Stimulated activated CD8-positive, alpha-beta memory T cell treated with anti-CD3 and anti-CD28 coated beads, Interleukin-7, amount 100 ng/mL, for 1 hour (primary cell): ENCODE results near the gene TBC1D1.

Source experiments
- DNase-seq, 2 donors: peaks; one replicate each; pipeline ENCODE4 v3.0.0-alpha.2; 2020; ENCODE audit warnings: low read depth in 2 of 2

Gene TBC1D1

GRCh38 chr4:37993806-37994205 lies 102.9 kb downstream of the TBC1D1 start:
- DNase-seq: no peak

DNA sequence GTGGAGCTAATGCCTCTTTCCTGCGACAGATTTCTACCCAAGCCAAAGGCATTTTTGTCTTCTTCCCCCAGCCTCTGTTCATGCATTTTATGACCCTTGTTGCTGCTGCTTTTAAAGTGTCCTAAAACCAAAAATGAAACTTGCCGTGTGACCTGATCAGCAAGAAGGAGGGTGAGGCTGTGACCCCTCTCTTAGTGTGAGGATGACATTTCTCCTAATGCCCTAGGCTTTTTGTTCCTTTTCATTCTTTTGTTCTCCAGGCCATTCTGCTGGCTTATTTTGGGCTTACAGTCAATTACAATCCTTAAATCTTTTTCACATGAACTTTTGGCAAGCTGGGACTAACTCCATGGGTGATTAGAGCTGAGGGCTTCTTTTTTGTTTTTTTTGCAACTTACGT lies 103.7 kb downstream of the TBC1D1 start:
- DNase-seq: no peak

DNA sequence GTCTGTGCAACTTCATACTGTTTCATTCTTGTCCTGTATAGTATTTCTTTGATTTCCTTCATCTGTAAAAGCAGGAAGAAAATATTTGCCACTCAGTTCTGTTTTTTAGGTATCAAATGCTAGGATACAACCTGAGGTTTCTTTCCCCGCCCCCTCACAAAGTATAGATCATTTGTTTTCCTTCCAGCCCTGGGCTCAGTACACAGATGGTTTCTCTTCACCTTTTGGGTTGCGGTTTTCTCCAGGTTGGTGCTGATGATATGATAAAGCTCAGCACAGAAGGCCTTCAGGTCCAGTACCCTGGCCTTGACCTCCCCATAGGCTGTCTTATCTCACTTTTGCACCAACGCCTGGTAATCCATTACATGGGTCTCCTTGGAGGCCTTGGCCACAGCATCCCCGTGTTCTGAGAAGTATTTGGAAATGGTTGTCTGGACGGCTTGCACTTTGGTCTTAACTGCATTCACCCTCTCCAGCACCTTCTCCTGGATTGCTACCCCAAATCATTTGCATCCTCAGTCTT lies 104.5 kb downstream of the TBC1D1 start:
- no peak for DNase-seq

DNA sequence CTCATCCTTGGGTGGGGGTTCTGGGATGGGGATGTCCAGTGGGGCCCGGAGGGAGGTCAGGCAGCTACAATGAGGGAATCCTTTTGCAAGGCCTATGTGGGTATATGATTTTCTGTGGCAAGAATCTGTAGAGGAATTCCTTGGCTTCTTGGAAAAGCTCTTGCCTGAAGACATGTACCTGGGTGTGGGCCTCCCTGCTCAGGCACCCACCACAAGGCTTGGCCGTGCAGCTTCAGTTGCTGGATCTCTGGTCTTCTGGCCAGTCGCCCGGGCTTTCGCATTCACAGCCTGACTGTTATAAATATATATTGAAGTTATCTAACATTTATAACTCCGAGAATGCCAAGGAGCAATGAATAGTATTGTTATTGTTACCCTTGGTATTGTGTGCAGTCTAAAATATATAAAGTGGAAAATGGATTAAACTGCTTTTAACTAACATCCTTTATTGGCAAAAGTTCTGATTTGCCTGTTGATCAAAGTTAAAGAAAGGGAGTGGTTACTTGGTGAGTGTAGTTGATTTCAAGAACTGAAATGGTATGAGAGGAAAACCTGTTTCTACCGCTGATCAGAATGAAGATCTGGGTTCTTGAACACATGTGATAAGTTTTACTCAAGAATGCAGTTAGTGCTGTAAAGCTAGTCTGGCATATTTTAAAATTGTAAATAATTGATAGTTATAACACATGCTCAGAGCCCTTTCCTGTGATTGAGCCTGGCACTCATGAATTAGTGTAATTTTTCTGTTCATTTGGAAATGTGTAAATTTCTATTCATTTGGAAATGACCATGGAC lies 105.3 kb downstream of the TBC1D1 start:
- DNase-seq: no peak

DNA sequence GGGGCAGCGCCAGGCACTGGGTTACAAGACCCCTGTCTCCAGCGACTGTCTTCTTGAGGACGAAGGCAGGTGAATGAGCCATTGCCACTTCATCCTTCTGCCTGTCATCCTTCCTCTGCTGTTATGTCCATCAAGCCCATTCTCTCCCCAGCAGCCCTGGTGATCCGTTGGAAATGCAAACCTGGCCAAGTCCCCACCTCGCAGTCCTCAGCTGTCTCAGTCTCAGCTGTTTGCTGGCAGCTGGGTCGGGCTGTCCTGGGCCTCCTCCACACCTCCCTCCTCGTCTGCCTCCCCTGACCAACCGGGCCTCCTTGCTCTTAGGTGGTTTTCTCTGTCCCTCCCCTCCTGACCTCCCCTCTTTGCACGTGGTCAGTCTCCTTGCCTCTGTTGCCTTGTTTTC lies 107.3 kb downstream of the TBC1D1 start:
- DNase-seq: no peak

DNA sequence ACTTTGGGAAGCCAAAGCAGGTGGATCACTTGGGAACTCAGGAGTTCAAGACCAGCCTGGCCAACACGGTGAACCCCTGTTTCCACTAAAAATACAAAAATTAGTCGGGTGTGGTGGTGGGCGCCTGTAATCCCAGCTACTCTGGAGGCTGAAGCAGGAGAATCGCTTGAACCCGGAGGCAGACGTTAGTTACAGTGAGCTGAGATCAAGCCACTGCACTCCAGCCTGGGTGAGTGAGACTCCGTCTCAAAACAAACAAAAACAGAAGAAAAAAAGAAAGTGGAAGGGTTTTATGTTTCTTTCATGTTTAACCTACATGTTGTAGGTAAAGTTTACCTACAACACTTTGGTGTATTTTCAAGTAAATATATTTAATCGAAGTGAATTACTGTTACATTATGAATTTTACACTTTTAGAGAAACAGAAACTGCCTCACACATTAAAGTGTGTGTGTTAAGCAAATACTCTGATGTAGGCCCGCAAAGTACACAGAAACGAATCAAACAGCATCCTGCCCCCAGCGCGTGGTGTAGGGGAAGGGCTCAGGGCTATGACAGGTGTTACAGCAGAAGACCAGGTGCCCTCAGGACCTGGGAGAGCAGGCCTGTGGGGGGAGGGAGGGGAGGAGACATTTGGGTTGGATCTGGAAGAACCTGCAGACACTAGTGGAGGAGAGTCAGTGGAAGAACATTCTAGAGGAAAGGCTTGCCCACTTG lies 108.3 kb downstream of the TBC1D1 start:
- DNase-seq: no peak

DNA sequence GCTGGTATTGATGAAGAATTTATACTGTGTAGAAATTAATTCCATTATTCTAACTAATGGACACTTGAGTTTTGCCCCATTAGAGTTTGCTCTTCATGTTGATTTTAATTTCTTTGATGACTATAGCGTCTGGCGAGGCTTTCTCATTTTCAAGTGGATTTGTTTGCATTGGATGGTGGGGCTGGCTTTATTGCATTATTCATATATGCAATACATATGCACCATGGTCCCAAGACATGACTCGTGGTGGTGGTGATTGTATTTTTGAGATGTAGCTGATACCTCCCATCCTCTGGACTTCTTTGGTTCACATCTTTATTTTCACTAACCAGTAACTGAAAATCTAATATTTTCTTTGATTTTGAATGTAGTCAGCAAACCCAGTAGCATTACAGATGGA lies 109.1 kb downstream of the TBC1D1 start:
- DNase-seq: no peak

- DNase-seq: no peak
These were observed 111.0 kb downstream of the TBC1D1 start for GRCh38 chr4:38001927-38002326.

- DNase-seq: no peak
These were observed 111.7 kb downstream of the TBC1D1 start for GRCh38 chr4:38002451-38003071.

DNA sequence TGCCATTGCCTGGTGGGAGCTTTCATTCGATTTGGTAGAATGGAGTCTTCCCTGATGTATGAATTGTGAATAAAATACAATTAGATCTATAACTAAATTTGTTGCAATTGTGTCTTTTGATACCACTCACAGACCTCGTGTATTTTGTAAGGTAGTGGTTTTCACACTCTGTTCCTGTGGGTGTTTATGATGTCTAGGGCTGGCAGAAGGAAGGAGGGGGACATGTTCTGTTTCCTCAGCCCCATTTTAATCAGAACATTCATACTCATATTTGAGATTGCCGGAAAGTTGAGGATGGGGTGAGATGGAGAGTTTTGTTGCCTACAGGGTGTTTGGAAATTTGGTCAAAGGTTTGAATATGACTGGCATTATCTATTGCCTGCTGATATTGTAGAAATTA lies 112.2 kb downstream of the TBC1D1 start:
- DNase-seq: no peak

DNA sequence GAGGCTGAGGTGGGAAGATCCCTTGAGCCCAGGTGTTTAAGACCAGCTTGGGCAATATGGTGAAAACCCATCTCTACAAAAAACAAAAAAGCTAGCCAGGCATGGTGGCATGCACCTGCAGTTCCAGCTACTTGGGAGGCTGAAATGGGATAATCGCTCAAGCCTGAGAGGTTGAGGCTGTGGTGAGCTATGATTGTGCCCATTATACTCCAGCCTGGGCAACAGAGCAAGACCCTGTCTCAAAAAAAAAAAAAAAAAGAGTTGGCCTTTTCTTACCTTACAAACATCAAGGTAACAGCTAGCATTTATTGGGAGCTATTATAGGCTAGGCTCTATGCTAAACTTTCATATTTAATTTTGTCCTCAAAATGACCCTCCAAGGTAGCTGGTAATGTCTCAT lies 112.7 kb downstream of the TBC1D1 start:
- DNase-seq: no peak

DNA sequence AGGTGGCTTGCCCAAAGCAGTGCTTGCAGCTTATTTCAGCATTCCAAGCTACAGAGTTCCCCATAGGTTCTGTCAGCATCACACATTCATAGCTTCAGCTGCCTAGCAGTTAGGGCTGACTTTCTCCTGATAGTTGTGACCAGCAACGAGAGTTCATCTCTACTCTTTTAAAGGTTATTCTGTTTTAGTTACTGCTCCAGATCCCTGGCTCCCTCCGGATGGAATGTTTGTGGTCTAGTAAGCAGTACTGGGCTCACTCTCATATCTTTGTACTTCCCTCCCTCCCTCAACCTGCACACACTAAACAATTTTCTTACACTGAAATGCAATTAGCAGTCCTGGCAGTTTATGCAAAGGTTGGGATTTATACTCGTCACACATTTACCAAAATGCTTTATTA lies 113.2 kb downstream of the TBC1D1 start:
- no peak for DNase-seq

DNA sequence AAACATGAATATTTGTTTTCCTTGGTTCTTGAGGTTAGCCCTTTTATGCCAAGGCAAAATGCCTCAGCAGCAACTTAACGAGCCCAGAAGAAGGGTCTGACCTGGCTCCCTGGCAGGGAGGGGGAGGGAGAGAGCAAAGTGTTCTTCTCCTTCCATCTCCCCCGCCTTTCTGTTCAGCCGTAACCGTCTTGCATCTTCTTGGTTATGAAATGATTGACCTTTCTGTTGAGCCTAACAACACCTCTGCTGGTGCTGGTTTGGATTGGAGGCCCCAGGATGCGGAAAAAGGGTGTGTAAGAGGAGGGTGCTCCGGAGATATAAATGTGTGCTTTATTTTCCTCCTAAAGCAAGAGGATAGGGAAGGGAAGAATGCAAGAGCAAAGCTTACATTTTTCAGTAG lies 114.0 kb downstream of the TBC1D1 start:
- no peak for DNase-seq

DNA sequence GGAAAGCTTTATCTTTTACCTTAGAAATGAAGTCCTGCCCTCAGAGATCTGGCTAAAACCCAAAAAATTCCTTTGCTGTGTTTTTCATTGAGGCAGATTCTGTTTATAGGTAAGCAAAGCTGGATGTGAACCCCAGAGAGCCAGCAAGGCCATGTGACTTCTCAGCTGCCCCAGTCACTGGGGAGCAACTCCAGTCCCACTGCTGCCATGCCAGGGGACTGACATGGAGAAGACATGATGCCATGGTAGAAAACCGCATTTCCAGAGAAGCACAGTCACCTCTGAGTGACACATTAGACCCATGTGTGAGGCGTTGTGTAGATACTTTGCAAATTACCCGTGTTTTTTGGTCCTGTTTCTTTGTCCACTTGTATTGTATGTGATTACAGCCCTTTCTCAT lies 114.8 kb downstream of the TBC1D1 start:
- no peak for DNase-seq

- no peak for DNase-seq
These were observed 116.8 kb downstream of the TBC1D1 start for GRCh38 chr4:38007645-38008044.

- DNase-seq: no peak
These were observed 117.7 kb downstream of the TBC1D1 start for GRCh38 chr4:38008571-38009021.

GRCh38 chr4:38009421-38009820 lies 118.5 kb downstream of the TBC1D1 start:
- no peak for DNase-seq

- DNase-seq: no peak
These were observed 119.1 kb downstream of the TBC1D1 start for GRCh38 chr4:38009949-38010348.

GRCh38 chr4:38011511-38012162 lies 120.8 kb downstream of the TBC1D1 start:
- DNase-seq: no peak

GRCh38 chr4:38013461-38014366 lies 122.8 kb downstream of the TBC1D1 start:
- DNase-seq: no peak

- DNase-seq: no peak
These were observed 123.6 kb downstream of the TBC1D1 start for GRCh38 chr4:38014421-38014852.
